Stimulated activated CD4-positive, alpha-beta T cell treated with anti-CD3 and anti-CD28 coated beads, Interleukin-15, amount 100 ng/mL, for 1 hour (primary cell): ENCODE data around the gene UVRAG.

ENCODE experiments used
- DNase-seq, 2 donors: peaks; one replicate each; pipeline ENCODE4 v3.0.0-alpha.2; 2020; ENCODE audit warnings: low read depth in 1 of 2, low spot score in 1 of 2

UVRAG gene

GRCh38 chr11:76094740-76095139 lies 279.7 kb downstream of the UVRAG start:
- no peak for DNase-seq

GRCh38 chr11:76095891-76096290 lies 280.9 kb downstream of the UVRAG start:
- no peak for DNase-seq

- DNase-seq, result no peak
Measured at GRCh38 chr11:76096552-76096951, 281.5 kb downstream of the UVRAG start.

GRCh38 chr11:76102802-76103201 lies 287.8 kb downstream of the UVRAG start:
- no peak for DNase-seq

GRCh38 chr11:76103460-76103859 lies 288.4 kb downstream of the UVRAG start:
- no peak for DNase-seq

GRCh38 chr11:76104285-76104684 lies 289.3 kb downstream of the UVRAG start:
- DNase-seq, result no peak

- no peak for DNase-seq
Measured at GRCh38 chr11:76105637-76106036, 290.6 kb downstream of the UVRAG start.

GRCh38 chr11:76107971-76108370 lies 293.0 kb downstream of the UVRAG start:
- no peak for DNase-seq

- no peak for DNase-seq
Measured at GRCh38 chr11:76114238-76114637, 299.2 kb downstream of the UVRAG start.

- DNase-seq, result no peak
Measured at GRCh38 chr11:76115555-76115954, 300.5 kb downstream of the UVRAG start.

- DNase-seq, result no peak
Measured at GRCh38 chr11:76119032-76119431, 304.0 kb downstream of the UVRAG start.

- DNase-seq, result no peak
Measured at GRCh38 chr11:76119779-76120178, 304.8 kb downstream of the UVRAG start.

- no peak for DNase-seq
Measured at GRCh38 chr11:76120513-76121101, 305.6 kb downstream of the UVRAG start.

- no peak for DNase-seq
Measured at GRCh38 chr11:76123248-76123647, 308.2 kb downstream of the UVRAG start.

GRCh38 chr11:76124905-76125770 lies 310.1 kb downstream of the UVRAG start:
- DNase-seq, result no peak

GRCh38 chr11:76129729-76130128 lies 314.7 kb downstream of the UVRAG start:
- no peak for DNase-seq

- no peak for DNase-seq
Measured at GRCh38 chr11:76131142-76131541, 316.1 kb downstream of the UVRAG start.

- no peak for DNase-seq
Measured at GRCh38 chr11:76131671-76132631, 316.9 kb downstream of the UVRAG start.

- no peak for DNase-seq
Measured at GRCh38 chr11:76134239-76134638, 319.2 kb downstream of the UVRAG start.

- no peak for DNase-seq
Measured at GRCh38 chr11:76135491-76135890, 320.5 kb downstream of the UVRAG start.

GRCh38 chr11:76139314-76139713 lies 324.3 kb downstream of the UVRAG start:
- DNase-seq, result no peak
